GM23338 (cell line): Measurements from ENCODE around the gene BCL2. TPM values are rescaled to one million over a fixed set of nuclear protein-coding genes. Genes with fewer than 3 reads are reported as not detected.

ENCODE experiments used
- ATAC-seq: fragments of 200-7000 bp; cut with Tn5 transposase; 3 replicates; pipeline ENCODE4 v1.9.1; 2020
- DNase-seq: peaks from one replicate; pipeline ENCODE4 v3.0.0-alpha.2; 2015; ENCODE audit warnings: low spot score
- H2AFZ ChIP-seq: fragments of 200-600 bp; sonication (generic); 2 replicates; pipeline ENCODE4 v1.8.0; 2016; ENCODE audit warnings: antibody characterized with exemption, mild to moderate bottlenecking, moderate library complexity
- H3F3A ChIP-seq: fragments of 200-600 bp; sonication (generic); replicated peaks from 2 replicates; pipeline ENCODE4 v1.8.0; 2017; ENCODE audit warnings: antibody characterized with exemption, mixed run types, low read depth
- H3K27ac ChIP-seq: fragments of 200-600 bp; sonication (generic); 2 replicates; pipeline ENCODE4 v1.6.1; 2016; ENCODE audit warnings: low read depth
- H3K27me3 ChIP-seq: fragments of 200-600 bp; sonication (generic); 2 replicates; pipeline ENCODE4 v1.8.0; 2016; ENCODE audit warnings: mild to moderate bottlenecking, mixed run types, moderate library complexity; ENCODE audit not compliant: insufficient read depth
- H3K36me3 ChIP-seq: fragments of 200-600 bp; sonication (generic); 2 replicates; pipeline ENCODE4 v1.8.0; 2016; ENCODE audit warnings: mild to moderate bottlenecking; ENCODE audit not compliant: insufficient read depth
- H3K4me1 ChIP-seq: fragments of 200-600 bp; sonication (generic); 2 replicates; pipeline ENCODE4 v1.8.0; 2016; ENCODE audit warnings: mild to moderate bottlenecking, moderate library complexity; ENCODE audit not compliant: insufficient read depth
- H3K4me2 ChIP-seq: fragments of 200-600 bp; sonication (generic); 2 replicates; pipeline ENCODE4 v1.7.1; 2017; ENCODE audit warnings: mixed run types
- H3K4me3 ChIP-seq: fragments of 200-600 bp; sonication (generic); 2 replicates; pipeline ENCODE4 v1.6.1; 2016; ENCODE audit warnings: mixed run types
- H3K79me2 ChIP-seq: fragments of 200-600 bp; sonication (generic); replicated peaks from 2 replicates; pipeline ENCODE4 v1.8.0; 2017; ENCODE audit warnings: mild to moderate bottlenecking; ENCODE audit not compliant: insufficient read depth
- H3K9me2 ChIP-seq: fragments of 200-600 bp; sonication (generic); 2 replicates; pipeline ENCODE4 v1.8.0; 2017; ENCODE audit not compliant: insufficient read depth
- H4K20me1 ChIP-seq: fragments of 200-600 bp; sonication (generic); replicated peaks from 2 replicates; pipeline ENCODE4 v1.8.0; 2017; ENCODE audit warnings: mild to moderate bottlenecking; ENCODE audit not compliant: insufficient read depth
- H3K27ac Mint-ChIP-seq: 2 replicates; pipeline ENCODE4 v1.8.0; 2020; ENCODE audit warnings: inconsistent platforms, mild to moderate bottlenecking, moderate library complexity, mixed read lengths
- H3K27me3 Mint-ChIP-seq: 3 replicates; pipeline ENCODE4 v1.8.0; 2022; ENCODE audit warnings: low read depth, mild to moderate bottlenecking, moderate library complexity, mixed read lengths, inconsistent platforms; ENCODE audit not compliant: insufficient read depth, poor library complexity
- H3K36me3 Mint-ChIP-seq: 3 replicates; pipeline ENCODE4 v1.8.0; 2021; ENCODE audit warnings: low read depth, mild to moderate bottlenecking, inconsistent platforms, moderate library complexity, mixed read lengths
- H3K4me1 Mint-ChIP-seq: 3 replicates; pipeline ENCODE4 v1.8.0; 2020; ENCODE audit warnings: mild to moderate bottlenecking, inconsistent platforms, mixed read lengths
- H3K4me3 Mint-ChIP-seq: 3 replicates; pipeline ENCODE4 v1.8.0; 2021; ENCODE audit warnings: moderate library complexity, mild to moderate bottlenecking, inconsistent platforms, mixed read lengths
- H3K9me3 Mint-ChIP-seq: 3 replicates; pipeline ENCODE4 v1.8.0; 2020; ENCODE audit warnings: moderate library complexity, mild to moderate bottlenecking, inconsistent platforms, mixed read lengths
- CREB1 ChIP-seq: fragments of 250-450 bp; sonication (Bioruptor Pico); IDR thresholded peaks from 2 replicates; pipeline ENCODE4 v1.5.0; 2020; ENCODE audit warnings: low read depth, mild to moderate bottlenecking, moderate library complexity
- EZH2 ChIP-seq: fragments of 200-600 bp; sonication (generic); IDR thresholded peaks from one replicate; pipeline ENCODE4 v1.8.0; 2017; ENCODE audit warnings: antibody characterized with exemption, mild to moderate bottlenecking, low read depth; ENCODE audit not compliant: unreplicated experiment
- EZH2phosphoT487 ChIP-seq: fragments of 200-600 bp; sonication (generic); IDR thresholded peaks from one replicate; pipeline ENCODE4 v1.8.1; 2018; ENCODE audit warnings: antibody characterized with exemption; ENCODE audit not compliant: unreplicated experiment
- JUNB ChIP-seq: IDR thresholded peaks from one replicate; pipeline ENCODE4 v1.6.1; 2016; ENCODE audit warnings: antibody characterized with exemption; ENCODE audit not compliant: unreplicated experiment
- NANOG ChIP-seq: IDR thresholded peaks from 2 replicates; pipeline ENCODE4 v1.6.1; 2016; ENCODE audit warnings: antibody characterized with exemption, borderline replicate concordance
- POLR2AphosphoS5 ChIP-seq: IDR thresholded peaks from 2 replicates; pipeline ENCODE4 v1.6.1; 2016; ENCODE audit warnings: antibody characterized with exemption, low read depth
- STAT1 ChIP-seq: IDR thresholded peaks from one replicate; pipeline ENCODE4 v1.6.1; 2016; ENCODE audit warnings: antibody characterized with exemption; ENCODE audit not compliant: unreplicated experiment
- ZNF114 ChIP-seq: fragments of 250-450 bp; sonication (Bioruptor Pico); IDR thresholded peaks from 2 replicates; pipeline ENCODE4 v1.5.0; 2020; ENCODE audit warnings: mild to moderate bottlenecking, moderate library complexity
- ZNF331 ChIP-seq: fragments of 250-450 bp; sonication (Bioruptor Pico); IDR thresholded peaks from 2 replicates; pipeline ENCODE4 v1.5.0; 2020; ENCODE audit warnings: low read depth, mild to moderate bottlenecking, moderate library complexity
- polyA plus RNA-seq: library from polyadenylated mRNA; unstranded; fragments of >200 nt; fragmentation: Nextera tagmentation; extraction: Ambion mirVana; gene quantifications from 2 replicates; pipeline ENCODE4 v1.2.1, GENCODE V29; 2016
- total RNA-seq: library from RNA; depleted of rRNA; stranded (reverse); fragments of >200 nt; shearing (Covaris generic); gene quantifications from 2 replicates; pipeline ENCODE4 v1.2.3, GENCODE V29; 2014
- TF ChIP-seq, protein P1 (sequence below), 2 experiments: fragments of 200-600 bp in 1 of 2; sonication (generic) in 1 of 2; conservative IDR thresholded peaks; 2 replicates each; pipeline versions ENCODE4 v1.5.1 to v1.6.1; 2016 to 2017; ENCODE audit warnings: antibody characterized with exemption in 2 of 2, low read depth in 2 of 2, mild to moderate bottlenecking in 2 of 2, moderate library complexity in 1 of 2
- TF ChIP-seq, protein P2 (sequence below): IDR thresholded peaks from one replicate; pipeline ENCODE4 v1.6.1; 2018; ENCODE audit warnings: antibody characterized with exemption; ENCODE audit not compliant: unreplicated experiment
- TF ChIP-seq, protein P3 (sequence below): IDR thresholded peaks from 2 replicates; pipeline ENCODE4 v1.6.1; 2016; ENCODE audit warnings: antibody characterized with exemption
- TF ChIP-seq, protein P4 (sequence below): fragments of 250-450 bp; sonication (Bioruptor Pico); IDR thresholded peaks from 2 replicates; pipeline ENCODE4 v1.5.0; 2020; ENCODE audit warnings: mild to moderate bottlenecking, moderate library complexity

The BCL2 gene
- total and polyA plus RNA-seq, 2 experiments from 2014 or later, result 1.2 to 4.0 TPM

DNA sequence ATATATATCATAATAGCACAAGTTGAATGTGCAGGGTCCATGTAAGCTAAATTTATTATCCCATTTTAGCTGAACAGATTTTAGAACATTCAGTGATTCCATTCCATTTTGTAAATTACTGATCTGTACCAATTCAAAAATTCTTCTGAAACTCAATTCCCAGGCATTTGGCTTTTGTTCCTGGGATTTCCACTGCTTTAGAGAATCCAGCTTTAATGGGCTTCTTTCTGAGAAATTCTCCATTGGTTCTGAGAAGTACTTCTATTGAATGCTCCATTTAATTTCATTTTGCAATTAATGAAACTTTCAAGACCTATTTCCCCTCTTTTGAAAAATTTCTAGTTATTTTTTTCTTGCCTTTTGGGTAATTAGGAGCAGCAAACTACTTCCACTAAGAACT is 36.8 kb downstream of the BCL2 start:
- Histone ChIP-seq H3K4me3 (no peak overlapping the region), H4K20me1 (no peaks in the 10 kb centered on the region), H3K9me2 (no peaks in the 10 kb centered on the region), H2AFZ (no peak overlapping the region), H3K27ac (no peak overlapping the region), H3K36me3 (no peaks in the 10 kb centered on the region), H3F3A (no peaks in the 10 kb centered on the region), H3K4me1 (no peaks in the 10 kb centered on the region; the same call in 1 of the 2 replicates), H3K4me2 (no peak overlapping the region), H3K27me3 (no peaks in the 10 kb centered on the region), H3K79me2 (no peaks in the 10 kb centered on the region)
- Mint-ChIP-seq H3K27ac (no peak overlapping the region), H3K4me1 (peaks cover 9% of the 10 kb centered on the region), H3K9me3 (no peaks in the 10 kb centered on the region), H3K36me3 (no peaks in the 10 kb centered on the region), H3K4me3 (no peak overlapping the region), H3K27me3 (peaks cover 4% of the 10 kb centered on the region)
- no peak for TF ChIP-seq ZNF331
- no peak for TF ChIP-seq POLR2AphosphoS5
- no peak for TF ChIP-seq EZH2
- TF ChIP-seq EZH2phosphoT487, result no peak
- TF ChIP-seq, protein P1, sequence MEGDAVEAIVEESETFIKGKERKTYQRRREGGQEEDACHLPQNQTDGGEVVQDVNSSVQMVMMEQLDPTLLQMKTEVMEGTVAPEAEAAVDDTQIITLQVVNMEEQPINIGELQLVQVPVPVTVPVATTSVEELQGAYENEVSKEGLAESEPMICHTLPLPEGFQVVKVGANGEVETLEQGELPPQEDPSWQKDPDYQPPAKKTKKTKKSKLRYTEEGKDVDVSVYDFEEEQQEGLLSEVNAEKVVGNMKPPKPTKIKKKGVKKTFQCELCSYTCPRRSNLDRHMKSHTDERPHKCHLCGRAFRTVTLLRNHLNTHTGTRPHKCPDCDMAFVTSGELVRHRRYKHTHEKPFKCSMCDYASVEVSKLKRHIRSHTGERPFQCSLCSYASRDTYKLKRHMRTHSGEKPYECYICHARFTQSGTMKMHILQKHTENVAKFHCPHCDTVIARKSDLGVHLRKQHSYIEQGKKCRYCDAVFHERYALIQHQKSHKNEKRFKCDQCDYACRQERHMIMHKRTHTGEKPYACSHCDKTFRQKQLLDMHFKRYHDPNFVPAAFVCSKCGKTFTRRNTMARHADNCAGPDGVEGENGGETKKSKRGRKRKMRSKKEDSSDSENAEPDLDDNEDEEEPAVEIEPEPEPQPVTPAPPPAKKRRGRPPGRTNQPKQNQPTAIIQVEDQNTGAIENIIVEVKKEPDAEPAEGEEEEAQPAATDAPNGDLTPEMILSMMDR (conservative IDR thresholded peaks at IDR 0.05; ENCODE audit: low read depth in 2 of 2), result no peak
- TF ChIP-seq NANOG, result no peak
- TF ChIP-seq, protein P2, sequence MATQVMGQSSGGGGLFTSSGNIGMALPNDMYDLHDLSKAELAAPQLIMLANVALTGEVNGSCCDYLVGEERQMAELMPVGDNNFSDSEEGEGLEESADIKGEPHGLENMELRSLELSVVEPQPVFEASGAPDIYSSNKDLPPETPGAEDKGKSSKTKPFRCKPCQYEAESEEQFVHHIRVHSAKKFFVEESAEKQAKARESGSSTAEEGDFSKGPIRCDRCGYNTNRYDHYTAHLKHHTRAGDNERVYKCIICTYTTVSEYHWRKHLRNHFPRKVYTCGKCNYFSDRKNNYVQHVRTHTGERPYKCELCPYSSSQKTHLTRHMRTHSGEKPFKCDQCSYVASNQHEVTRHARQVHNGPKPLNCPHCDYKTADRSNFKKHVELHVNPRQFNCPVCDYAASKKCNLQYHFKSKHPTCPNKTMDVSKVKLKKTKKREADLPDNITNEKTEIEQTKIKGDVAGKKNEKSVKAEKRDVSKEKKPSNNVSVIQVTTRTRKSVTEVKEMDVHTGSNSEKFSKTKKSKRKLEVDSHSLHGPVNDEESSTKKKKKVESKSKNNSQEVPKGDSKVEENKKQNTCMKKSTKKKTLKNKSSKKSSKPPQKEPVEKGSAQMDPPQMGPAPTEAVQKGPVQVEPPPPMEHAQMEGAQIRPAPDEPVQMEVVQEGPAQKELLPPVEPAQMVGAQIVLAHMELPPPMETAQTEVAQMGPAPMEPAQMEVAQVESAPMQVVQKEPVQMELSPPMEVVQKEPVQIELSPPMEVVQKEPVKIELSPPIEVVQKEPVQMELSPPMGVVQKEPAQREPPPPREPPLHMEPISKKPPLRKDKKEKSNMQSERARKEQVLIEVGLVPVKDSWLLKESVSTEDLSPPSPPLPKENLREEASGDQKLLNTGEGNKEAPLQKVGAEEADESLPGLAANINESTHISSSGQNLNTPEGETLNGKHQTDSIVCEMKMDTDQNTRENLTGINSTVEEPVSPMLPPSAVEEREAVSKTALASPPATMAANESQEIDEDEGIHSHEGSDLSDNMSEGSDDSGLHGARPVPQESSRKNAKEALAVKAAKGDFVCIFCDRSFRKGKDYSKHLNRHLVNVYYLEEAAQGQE, result no peak
- TF ChIP-seq, protein P3, sequence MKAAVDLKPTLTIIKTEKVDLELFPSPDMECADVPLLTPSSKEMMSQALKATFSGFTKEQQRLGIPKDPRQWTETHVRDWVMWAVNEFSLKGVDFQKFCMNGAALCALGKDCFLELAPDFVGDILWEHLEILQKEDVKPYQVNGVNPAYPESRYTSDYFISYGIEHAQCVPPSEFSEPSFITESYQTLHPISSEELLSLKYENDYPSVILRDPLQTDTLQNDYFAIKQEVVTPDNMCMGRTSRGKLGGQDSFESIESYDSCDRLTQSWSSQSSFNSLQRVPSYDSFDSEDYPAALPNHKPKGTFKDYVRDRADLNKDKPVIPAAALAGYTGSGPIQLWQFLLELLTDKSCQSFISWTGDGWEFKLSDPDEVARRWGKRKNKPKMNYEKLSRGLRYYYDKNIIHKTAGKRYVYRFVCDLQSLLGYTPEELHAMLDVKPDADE, result no peak
- TF ChIP-seq STAT1, result no peak
- no peak for TF ChIP-seq CREB1 (CRISPR knock-in tag)
- TF ChIP-seq JUNB, result no peak
- TF ChIP-seq, protein P4, sequence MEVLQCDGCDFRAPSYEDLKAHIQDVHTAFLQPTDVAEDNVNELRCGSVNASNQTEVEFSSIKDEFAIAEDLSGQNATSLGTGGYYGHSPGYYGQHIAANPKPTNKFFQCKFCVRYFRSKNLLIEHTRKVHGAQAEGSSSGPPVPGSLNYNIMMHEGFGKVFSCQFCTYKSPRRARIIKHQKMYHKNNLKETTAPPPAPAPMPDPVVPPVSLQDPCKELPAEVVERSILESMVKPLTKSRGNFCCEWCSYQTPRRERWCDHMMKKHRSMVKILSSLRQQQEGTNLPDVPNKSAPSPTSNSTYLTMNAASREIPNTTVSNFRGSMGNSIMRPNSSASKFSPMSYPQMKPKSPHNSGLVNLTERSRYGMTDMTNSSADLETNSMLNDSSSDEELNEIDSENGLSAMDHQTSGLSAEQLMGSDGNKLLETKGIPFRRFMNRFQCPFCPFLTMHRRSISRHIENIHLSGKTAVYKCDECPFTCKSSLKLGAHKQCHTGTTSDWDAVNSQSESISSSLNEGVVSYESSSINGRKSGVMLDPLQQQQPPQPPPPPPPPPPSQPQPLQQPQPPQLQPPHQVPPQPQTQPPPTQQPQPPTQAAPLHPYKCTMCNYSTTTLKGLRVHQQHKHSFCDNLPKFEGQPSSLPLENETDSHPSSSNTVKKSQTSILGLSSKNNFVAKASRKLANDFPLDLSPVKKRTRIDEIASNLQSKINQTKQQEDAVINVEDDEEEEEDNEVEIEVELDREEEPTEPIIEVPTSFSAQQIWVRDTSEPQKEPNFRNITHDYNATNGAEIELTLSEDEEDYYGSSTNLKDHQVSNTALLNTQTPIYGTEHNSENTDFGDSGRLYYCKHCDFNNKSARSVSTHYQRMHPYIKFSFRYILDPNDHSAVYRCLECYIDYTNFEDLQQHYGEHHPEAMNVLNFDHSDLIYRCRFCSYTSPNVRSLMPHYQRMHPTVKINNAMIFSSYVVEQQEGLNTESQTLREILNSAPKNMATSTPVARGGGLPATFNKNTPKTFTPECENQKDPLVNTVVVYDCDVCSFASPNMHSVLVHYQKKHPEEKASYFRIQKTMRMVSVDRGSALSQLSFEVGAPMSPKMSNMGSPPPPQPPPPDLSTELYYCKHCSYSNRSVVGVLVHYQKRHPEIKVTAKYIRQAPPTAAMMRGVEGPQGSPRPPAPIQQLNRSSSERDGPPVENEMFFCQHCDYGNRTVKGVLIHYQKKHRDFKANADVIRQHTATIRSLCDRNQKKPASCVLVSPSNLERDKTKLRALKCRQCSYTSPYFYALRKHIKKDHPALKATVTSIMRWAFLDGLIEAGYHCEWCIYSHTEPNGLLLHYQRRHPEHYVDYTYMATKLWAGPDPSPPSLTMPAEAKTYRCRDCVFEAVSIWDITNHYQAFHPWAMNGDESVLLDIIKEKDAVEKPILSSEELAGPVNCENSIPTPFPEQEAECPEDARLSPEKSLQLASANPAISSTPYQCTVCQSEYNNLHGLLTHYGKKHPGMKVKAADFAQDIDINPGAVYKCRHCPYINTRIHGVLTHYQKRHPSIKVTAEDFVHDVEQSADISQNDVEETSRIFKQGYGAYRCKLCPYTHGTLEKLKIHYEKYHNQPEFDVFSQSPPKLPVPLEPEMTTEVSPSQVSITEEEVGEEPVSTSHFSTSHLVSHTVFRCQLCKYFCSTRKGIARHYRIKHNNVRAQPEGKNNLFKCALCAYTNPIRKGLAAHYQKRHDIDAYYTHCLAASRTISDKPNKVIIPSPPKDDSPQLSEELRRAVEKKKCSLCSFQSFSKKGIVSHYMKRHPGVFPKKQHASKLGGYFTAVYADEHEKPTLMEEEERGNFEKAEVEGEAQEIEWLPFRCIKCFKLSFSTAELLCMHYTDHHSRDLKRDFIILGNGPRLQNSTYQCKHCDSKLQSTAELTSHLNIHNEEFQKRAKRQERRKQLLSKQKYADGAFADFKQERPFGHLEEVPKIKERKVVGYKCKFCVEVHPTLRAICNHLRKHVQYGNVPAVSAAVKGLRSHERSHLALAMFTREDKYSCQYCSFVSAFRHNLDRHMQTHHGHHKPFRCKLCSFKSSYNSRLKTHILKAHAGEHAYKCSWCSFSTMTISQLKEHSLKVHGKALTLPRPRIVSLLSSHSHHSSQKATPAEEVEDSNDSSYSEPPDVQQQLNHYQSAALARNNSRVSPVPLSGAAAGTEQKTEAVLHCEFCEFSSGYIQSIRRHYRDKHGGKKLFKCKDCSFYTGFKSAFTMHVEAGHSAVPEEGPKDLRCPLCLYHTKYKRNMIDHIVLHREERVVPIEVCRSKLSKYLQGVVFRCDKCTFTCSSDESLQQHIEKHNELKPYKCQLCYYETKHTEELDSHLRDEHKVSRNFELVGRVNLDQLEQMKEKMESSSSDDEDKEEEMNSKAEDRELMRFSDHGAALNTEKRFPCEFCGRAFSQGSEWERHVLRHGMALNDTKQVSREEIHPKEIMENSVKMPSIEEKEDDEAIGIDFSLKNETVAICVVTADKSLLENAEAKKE (CRISPR knock-in tag), result no peak
- no peak for TF ChIP-seq ZNF114
- DNase-seq (no peak), ATAC-seq (no peak)
